Measurements from ENCODE around the gene LMNB1. TPM values are rescaled to one million over a fixed set of nuclear protein-coding genes. Genes with fewer than 3 reads are reported as not detected.
"Not testable (repeated sequence)": the region's sequence is repeated elsewhere in the genome, so short reads cannot be mapped to it uniquely, and the experiment has no call there.

LMNB1 gene
- total RNA-seq, 1 experiment from 2014 or later, result 207 TPM

DNA sequence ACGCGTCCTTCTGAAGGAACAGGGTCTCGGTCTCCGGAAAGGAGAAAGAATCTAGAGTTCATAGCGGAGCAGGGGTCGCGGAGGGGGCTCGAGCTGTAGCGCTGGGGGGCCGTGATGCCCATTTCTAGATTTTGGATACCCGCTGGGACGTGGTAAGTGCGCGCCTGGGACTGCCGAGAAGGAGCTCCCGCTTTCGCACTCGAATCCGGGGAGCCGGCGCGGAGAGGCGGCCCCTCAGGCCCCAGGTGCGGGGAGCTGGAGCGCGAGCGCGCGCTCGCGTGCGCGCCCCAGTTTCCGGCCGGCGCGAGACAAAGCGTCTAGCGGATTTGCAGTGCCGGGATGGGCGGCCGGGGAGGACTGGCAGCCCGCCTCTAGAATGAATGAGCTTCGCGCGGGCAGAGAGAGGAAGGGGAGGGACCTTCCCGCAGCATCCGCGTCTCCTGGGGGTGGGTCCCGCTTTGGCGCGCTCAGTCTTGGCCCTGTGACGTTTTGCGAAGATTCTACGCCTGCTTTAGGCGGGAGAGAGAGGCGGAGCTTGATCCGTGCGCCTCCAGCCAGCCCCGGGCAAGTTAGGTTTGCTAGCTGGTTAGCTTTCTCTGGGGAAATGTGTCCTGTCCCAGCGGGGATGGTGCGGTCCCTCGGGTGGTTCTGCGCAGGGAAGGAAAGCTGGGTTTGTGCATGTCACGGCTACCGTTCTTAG lies 1.2 kb downstream of the LMNB1 start:
- DNase-seq (ENCODE audit: low read depth), result peak; percentile 97

- DNase-seq (ENCODE audit: low read depth), result peak; percentile 5
Observed at GRCh38 chr5:126778675-126779403, 1.9 kb downstream of the LMNB1 start.

GRCh38 chr5:126780165-126780827 lies 3.4 kb downstream of the LMNB1 start:
- peak; percentile 61 for DNase-seq (ENCODE audit: low read depth)

DNA sequence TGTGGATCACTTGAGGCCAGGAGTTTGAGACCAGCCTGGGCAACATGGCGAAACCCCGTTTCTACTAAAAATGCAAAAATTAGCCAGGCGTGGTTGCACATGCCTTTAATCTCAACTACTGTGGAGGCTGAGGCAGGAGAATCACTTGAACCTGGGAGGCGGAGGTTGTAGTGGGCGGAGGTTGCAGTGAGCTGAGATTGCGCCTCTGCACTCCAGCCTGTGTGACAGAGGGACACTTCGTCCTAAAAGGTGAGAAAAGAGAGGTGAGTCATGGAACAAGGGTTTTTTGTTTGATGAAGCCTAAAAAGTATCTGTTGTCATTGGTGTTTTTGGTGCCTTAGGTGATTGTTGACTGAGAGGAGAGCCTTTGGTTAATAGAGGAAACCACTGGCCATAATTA lies 11.5 kb downstream of the LMNB1 start:
- not testable (repeated sequence) for DNase-seq (ENCODE audit: low read depth)

DNA sequence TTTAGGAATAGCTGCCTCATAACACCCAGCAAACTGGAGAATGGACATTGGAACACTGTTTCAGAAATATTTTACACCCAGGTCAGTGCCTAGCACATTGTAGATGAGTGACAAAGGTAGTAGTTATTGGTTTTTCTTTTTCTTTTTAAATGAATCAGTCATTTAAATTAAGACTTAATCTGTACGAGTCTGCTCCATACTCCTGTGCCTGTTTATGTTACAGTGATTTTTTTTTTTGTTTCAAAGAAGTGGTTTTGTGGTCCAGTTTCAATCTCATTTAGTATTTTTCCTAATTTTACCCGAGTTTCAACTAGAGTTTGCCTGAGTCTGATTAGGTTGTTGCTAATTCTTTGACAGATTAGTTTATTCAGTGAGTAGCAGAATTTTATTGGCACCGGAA lies 16.2 kb downstream of the LMNB1 start:
- DNase-seq (ENCODE audit: low read depth), result no peak

DNA sequence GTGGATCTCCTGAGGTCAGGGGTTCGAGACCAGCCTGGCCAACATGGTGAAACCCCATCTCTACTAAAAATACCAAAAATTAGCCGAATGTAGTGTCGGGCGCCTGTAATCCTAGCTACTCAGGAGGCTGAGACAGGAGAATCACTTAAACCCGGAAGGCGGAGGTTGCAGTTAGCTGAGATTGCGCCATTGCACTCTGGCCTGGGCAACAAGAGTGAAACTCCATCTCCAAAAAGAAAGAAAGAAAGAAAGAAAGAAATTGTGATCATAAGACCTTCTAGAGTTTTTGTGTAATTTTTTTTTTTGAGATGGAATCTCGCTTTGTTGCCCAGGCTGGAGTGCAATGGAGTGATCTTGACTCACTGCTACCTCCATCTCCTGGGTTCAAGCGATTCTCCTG lies 16.7 kb downstream of the LMNB1 start:
- DNase-seq (ENCODE audit: low read depth), result not testable (repeated sequence)

- DNase-seq (ENCODE audit: low read depth), result no peak
Observed at GRCh38 chr5:126794157-126794828, 17.4 kb downstream of the LMNB1 start.

- no peak for DNase-seq (ENCODE audit: low read depth)
Observed at GRCh38 chr5:126799780-126800179, 22.8 kb downstream of the LMNB1 start.

DNA sequence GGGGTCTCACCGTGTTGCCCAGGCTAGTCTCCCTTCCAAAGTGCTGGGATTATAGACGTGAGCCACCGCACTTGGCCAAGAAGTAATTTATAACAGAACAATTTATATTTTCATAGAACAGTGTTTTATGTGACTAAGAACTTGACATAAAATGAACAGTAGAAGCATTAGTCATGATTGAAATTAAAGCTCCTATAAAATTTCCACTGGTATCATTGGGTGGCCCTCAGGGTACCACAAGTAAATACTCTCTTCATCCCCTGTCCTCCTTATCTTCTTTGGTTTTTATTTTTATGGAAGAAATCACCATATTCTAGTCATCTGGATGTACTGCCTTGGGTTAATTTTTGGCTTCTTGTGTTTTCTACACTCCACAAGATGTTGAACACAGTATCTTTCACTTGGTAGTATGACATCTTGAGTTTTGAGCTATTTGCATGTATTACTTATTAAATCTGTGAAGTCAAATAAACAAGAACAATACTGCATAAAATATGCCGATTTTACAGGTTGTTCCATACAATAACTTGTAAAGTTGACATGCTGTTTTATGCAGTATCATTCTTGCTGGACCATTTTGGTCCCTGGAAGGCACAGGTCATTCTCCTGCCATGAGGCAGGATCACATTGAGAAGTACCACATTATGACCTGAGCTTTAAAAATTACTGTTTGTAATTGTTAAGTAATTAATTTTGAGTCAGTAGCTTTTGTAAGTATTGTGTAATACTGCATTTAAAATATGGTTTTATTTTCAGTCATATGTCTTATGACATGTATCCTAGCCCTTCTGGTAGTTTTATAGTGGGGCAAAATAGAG lies 24.4 kb downstream of the LMNB1 start:
- DNase-seq (ENCODE audit: low read depth), result no peak

- no peak for DNase-seq (ENCODE audit: low read depth)
Observed at GRCh38 chr5:126801992-126802294, 25.0 kb downstream of the LMNB1 start.

DNA sequence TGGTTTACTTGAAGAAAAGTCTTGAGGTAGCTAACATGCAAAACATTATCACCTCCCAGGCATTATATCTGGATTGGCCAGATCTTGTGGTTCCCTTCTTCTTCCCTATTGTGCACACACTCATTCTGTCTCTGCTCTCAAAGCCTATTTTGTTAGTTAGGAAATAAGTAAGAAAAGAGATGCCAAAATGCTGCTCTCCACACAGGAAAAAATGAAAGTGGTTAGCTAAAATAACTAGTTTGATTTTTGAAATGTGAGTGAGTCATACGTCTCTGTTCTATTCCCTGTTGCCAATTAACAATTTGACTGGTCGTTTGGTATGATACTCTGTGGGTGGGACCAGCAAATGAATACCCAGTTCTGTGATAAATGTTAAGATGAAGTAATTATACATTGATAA lies 28.1 kb downstream of the LMNB1 start:
- DNase-seq (ENCODE audit: low read depth), result no peak

DNA sequence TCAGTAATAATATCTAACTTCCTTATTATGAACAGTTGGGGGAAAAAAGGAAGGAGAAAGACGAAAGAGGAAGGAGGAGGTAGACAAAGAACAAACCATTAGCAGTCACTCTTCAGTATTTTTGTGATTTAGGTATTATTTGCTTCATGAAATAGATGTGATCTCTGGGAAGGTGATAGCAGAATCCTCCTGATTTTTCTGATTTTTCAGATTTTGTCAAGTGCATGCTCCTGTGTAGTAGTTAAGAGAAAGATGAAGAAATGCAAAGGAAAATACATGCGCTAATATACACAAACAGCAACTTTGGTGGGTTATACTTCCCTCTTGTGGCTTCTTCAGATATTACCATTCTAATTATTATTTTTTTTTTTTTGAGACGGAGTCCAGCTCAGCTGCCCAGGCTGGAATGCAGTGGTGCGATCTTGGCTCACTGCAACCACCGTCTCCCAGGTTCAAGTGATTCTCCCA lies 31.6 kb downstream of the LMNB1 start:
- no peak for DNase-seq (ENCODE audit: low read depth)

DNA sequence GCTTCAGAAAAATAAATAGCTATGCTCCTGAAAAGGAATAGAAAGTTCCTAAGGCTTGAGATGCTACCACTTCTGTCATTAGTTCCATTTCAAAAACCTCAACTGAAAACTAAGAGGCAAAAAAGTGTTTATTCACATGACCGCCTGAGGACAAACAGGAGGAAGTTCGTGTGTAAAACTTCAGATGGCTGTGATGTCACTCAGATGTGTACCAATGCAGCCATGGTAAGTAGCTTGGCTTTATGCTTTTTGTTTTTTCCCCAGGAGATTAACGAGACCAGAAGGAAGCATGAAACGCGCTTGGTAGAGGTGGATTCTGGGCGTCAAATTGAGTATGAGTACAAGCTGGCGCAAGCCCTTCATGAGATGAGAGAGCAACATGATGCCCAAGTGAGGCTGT lies 33.0 kb downstream of the LMNB1 start:
- no peak for DNase-seq (ENCODE audit: low read depth)

- DNase-seq (ENCODE audit: low read depth), result no peak
Observed at GRCh38 chr5:126810596-126811380, 33.9 kb downstream of the LMNB1 start.

DNA sequence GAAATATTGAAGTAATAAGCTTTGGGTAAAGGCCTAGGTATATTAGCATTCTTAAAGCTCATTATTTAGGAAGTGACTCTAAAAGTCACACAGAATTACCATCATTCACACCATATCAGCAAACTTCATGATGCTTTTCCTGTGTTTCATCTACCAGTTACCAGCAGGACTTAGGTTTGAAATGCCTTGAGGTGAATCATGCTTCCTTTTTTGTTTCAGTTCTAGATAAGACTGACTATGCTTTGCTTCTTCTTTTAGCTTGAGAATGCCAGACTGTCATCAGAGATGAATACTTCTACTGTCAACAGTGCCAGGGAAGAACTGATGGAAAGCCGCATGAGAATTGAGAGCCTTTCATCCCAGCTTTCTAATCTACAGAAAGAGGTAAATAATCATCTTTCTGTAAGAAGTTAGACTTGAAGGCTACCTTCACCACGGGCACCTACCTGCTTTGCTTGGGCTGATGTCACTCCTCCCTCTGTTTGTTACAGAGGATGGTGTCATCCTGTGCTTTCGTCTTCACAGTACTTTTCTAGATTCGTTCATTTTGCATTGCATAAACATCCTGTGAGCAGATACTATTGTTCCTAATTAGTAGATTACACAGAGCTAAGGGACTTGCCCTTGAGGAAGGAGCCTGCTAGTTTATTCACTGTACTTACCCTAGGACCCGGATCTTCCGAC lies 34.7 kb downstream of the LMNB1 start:
- peak; percentile 19 for DNase-seq (ENCODE audit: low read depth)

GRCh38 chr5:126812199-126812570 lies 35.2 kb downstream of the LMNB1 start:
- no peak for DNase-seq (ENCODE audit: low read depth)

DNA sequence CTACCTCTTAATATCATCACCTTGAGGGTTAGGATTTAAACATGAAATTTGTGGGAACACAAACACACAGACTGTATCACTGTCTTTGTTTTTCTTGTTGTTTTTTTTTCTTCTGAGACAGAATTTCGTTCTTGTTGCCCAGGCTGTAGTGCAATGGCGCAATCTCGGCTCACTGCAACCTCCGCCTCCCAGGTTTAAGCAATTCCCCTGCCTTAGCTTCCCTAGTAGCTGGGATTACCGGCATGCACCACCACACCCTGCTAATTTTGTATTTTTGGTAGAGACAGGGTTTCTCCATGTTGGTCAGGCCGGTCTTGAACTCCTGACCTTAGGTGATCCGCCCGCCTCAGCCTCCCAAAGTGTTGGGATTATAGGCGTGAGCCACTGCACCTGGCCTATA lies 36.9 kb downstream of the LMNB1 start:
- DNase-seq (ENCODE audit: low read depth), result not testable (repeated sequence)

DNA sequence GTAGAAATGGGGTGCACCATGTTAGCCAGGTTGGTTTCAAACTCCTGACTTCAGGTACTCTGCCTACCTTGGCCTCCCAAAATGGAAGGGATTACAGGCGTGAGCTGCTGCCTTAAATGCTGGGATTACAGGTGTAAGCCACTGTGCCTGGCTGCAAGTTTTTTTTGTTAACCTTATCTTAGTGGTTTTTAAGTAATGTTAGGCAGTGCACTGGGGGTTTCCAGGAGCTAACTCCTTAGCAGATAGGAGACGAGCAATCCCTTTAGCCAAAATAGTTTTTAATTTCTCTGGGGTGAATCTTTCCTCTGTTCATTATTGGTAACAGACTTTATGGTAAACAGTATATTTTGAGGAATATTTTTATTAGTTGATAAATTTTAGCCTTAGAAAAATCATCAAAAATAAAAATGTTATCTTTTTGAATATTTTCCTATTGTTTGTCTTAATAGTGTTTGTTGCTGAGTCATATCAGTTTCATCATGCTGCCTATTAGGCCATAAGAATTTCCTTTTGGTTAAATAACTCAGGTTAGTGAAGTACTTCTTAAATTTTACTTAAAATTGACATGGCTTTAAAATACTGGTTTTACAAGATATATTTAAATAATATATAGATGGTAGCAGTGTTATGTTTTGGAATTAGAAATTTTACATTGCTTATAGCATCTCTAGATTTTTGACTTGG lies 37.9 kb downstream of the LMNB1 start:
- no peak for DNase-seq (ENCODE audit: low read depth)

DNA sequence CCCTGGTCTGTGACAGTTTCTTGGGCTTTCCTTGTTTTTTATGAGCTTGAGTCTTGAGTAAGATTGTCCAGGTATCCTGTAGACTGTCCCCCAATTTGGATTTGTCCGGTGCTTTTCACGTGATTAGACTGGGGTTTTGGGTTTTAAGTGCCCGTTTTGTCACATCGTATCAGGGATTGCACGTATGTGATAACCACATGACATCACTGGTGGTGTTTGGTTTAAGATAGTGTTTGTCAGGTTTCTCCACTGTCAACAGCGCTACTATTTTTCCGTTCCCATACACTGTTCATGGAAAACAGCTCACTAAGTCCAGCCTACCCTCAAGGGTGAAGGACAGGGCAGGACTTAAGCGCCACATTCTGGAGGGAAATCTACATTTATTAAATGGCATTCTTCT lies 39.7 kb downstream of the LMNB1 start:
- no peak for DNase-seq (ENCODE audit: low read depth)

GRCh38 chr5:126818736-126819135 lies 41.8 kb downstream of the LMNB1 start:
- no peak for DNase-seq (ENCODE audit: low read depth)

All from Daoy (cell line).